ENCODE measurements around the gene PLXNB2. TPM values are rescaled to one million over a fixed set of nuclear protein-coding genes. Genes with fewer than 3 reads are reported as not detected.
"Not testable (repeated sequence)": the region's sequence is repeated elsewhere in the genome, so short reads cannot be mapped to it uniquely, and the experiment has no call there.

Gene PLXNB2
- total RNA-seq, 2 experiments from 2014 or later, result 10.7 to 11.1 TPM

GRCh38 chr22:50339945-50340879 is 32.8 kb upstream of the PLXNB2 start:
- H3K4me1 Mint-ChIP-seq, result peaks cover 11% of the 10 kb centered on the region
- POLR2A ChIA-PET, result no interaction called here

GRCh38 chr22:50338860-50339462 is 31.5 kb upstream of the PLXNB2 start:
- Mint-ChIP-seq H3K9me3 (no peaks in the 10 kb centered on the region), H3K27ac (no peak overlapping the region)
- POLR2A ChIA-PET, result no interaction called here

More at GRCh38 chr22:50339945-50340879, 32.8 kb upstream of the PLXNB2 start:
- DNase-seq, result no peak
- H3K4me3 Mint-ChIP-seq, result no peak overlapping the region
- H3K36me3 Mint-ChIP-seq (ENCODE audit: low read depth), result no peaks in the 10 kb centered on the region
- H3K27me3 Mint-ChIP-seq, result no peaks in the 10 kb centered on the region
- H3K27ac Mint-ChIP-seq, result no peak overlapping the region
- CTCF ChIA-PET, result interaction anchor here (0.6 to 2.6 kb wide), 8 partner anchors 11 to 269 kb away, joined by 3 to 17 read pairs (median 6); partner anchors contain the start of genes DENND6B, HDAC10 and SCO2
- no peaks in the 10 kb centered on the region for H3K9me3 Mint-ChIP-seq

DNA sequence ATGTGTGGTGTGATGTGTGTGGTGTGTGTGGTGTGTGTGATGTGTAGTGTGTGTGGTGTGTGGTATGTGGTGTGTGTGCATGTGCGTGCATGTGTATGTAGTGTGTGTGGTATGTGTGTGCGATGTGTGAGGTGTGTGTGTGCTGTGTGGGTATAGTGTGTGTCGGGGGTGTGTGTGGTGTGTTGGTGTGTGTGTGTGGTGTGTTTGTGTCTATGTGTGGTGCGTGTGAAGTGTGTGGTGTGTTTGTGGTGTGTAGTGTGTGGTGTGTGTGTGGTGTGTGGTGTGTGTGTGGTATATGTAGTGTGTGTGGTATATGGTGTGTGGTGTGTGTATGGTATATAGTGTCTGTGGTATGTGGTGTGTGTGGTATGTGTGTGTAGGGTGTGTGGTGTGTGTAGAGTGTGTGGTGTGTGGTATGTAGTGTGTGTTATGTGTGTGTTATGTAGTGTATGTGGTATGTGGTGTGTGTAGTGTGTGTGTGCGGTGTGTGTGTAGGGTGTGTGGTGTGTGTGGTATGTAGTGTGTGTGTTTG is 30.7 kb upstream of the PLXNB2 start:
- Mint-ChIP-seq H3K27me3 (no peaks in the 10 kb centered on the region), H3K4me1 (peaks cover 11% of the 10 kb centered on the region), H3K27ac (no peak overlapping the region), H3K36me3 (ENCODE audit: low read depth) (no peaks in the 10 kb centered on the region), H3K4me3 (no peak overlapping the region), H3K9me3 (no peaks in the 10 kb centered on the region)
- ChIA-PET POLR2A (no interaction called here), CTCF (no interaction called here)
- DNase-seq, result no peak

More at GRCh38 chr22:50338860-50339462, 31.5 kb upstream of the PLXNB2 start:
- no peaks in the 10 kb centered on the region for H3K27me3 Mint-ChIP-seq
- H3K36me3 Mint-ChIP-seq (ENCODE audit: low read depth), result no peaks in the 10 kb centered on the region
- H3K4me3 Mint-ChIP-seq, result no peak overlapping the region
- CTCF ChIA-PET, result no interaction called here
- no peak for DNase-seq
- H3K4me1 Mint-ChIP-seq, result peaks cover 11% of the 10 kb centered on the region

GRCh38 chr22:50337262-50338041 is 30.0 kb upstream of the PLXNB2 start:
- Mint-ChIP-seq H3K9me3 (no peaks in the 10 kb centered on the region), H3K27me3 (no peaks in the 10 kb centered on the region), H3K27ac (no peak overlapping the region), H3K4me1 (peaks cover 9% of the 10 kb centered on the region), H3K4me3 (no peak overlapping the region), H3K36me3 (ENCODE audit: low read depth) (no peaks in the 10 kb centered on the region)
- ChIA-PET POLR2A (no interaction called here), CTCF (no interaction called here)
- DNase-seq, result no peak

GRCh38 chr22:50334433-50334832 is 27.0 kb upstream of the PLXNB2 start:
- H3K4me3 Mint-ChIP-seq; H3K27me3 Mint-ChIP-seq; POLR2A ChIA-PET; H3K9me3 Mint-ChIP-seq; H3K36me3 Mint-ChIP-seq (ENCODE audit: low read depth); DNase-seq; H3K4me1 Mint-ChIP-seq; H3K27ac Mint-ChIP-seq: not testable (repeated sequence)
- CTCF ChIA-PET, result interaction anchor here (0.6 to 2.3 kb wide), 4 partner anchors 15 to 146 kb away, joined by 3 to 12 read pairs (median 3); no protein-coding TSS in a partner anchor

GRCh38 chr22:50329236-50329635 is 21.8 kb upstream of the PLXNB2 start:
- Mint-ChIP-seq H3K36me3 (ENCODE audit: low read depth) (no peaks in the 10 kb centered on the region), H3K9me3 (no peaks in the 10 kb centered on the region), H3K27me3 (peaks cover 24% of the 10 kb centered on the region), H3K4me3 (no peak overlapping the region), H3K27ac (no peak overlapping the region), H3K4me1 (peaks cover 13% of the 10 kb centered on the region)
- DNase-seq, result no peak
- POLR2A ChIA-PET, result no interaction called here
- CTCF ChIA-PET, result interaction anchor here (0.7 to 8.6 kb wide), 5 partner anchors 11 to 53 kb away, joined by 3 to 54 read pairs (median 3); no protein-coding TSS in a partner anchor

DNA sequence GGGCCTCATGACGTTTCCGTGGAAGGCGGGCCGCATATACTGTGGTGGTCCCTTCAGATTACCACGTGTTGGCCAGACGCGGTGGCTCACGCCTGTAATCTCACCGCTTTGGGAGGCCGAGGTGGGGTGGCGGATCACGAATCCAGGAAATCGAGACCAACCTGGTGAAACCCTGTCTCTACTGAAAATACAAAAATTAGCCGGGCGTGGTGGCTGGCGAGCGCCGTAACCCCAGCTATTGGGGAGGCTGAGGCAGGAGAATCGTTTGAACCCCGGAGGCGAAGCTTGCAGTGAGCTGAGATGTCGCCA is 20.2 kb upstream of the PLXNB2 start:
- peaks cover 13% of the 10 kb centered on the region for H3K4me1 Mint-ChIP-seq
- H3K4me3 Mint-ChIP-seq, result peak overlapping the region; percentile 73
- H3K36me3 Mint-ChIP-seq (ENCODE audit: low read depth), result no peaks in the 10 kb centered on the region
- ChIA-PET CTCF (interaction anchor here (0.5 to 8.6 kb wide), 8 partner anchors 12 to 198 kb away, joined by 3 to 54 read pairs (median 4); partner anchors contain the start of genes PLXNB2 and SCO2), POLR2A (no interaction called here)
- no peaks in the 10 kb centered on the region for H3K9me3 Mint-ChIP-seq
- peaks cover 24% of the 10 kb centered on the region for H3K27me3 Mint-ChIP-seq
- DNase-seq, result no peak
- H3K27ac Mint-ChIP-seq, result peak overlapping the region; percentile 88

DNA sequence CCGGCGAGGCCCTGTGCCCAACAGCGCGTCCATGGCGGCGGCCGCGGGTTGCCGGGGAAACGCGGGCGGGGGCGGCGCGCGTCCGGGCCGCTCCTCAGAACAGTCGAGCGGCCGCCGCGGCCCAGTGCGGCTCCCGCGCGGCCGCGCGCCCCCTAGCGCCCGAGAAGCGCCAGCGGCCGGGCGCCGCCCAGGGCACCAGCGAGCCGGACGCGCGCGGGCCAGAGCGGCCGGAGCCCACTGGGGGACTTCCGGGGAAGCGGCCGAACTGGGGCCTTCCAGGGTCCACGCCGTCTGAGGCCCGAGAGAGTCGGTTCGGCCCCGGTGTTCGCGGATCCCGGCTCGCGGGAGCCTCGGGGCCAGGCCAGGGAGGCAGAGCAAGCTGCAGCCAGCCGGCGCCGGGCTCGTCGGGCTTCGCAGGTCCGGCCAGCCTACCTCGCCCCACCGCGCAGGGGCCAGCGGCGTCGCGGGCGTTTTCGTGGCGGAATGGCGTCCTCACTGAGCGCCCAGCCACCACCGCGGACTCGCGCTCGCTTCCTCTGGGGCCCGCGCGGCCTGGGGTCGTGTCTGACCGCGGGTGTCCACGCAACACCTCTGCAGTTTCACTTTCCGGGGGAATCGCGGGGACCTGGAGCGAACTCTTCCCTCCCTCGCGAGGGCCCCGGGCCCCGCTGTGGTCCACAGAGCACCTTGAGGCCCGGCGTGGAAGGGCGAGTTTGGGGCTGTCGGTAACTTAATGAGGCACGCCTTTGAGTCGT is 19.7 kb upstream of the PLXNB2 start, which contains the start of gene DENND6B:
Gene DENND6B (minus strand): TSS at position 57 of the 755 bp plus-strand sequence. CDS start 24 bp downstream, at position 33.
- no peaks in the 10 kb centered on the region for H3K9me3 Mint-ChIP-seq
- no peaks in the 10 kb centered on the region for H3K36me3 Mint-ChIP-seq (ENCODE audit: low read depth)
- peak; percentile 72 for DNase-seq
- ChIA-PET POLR2A (no interaction called here), CTCF (interaction anchor here (0.5 to 8.6 kb wide), 9 partner anchors 10 to 199 kb away, joined by 3 to 54 read pairs (median 4); partner anchors contain the start of genes PLXNB2 and SCO2)
- peak within 1 kb of the TSS; percentile 73 for H3K4me3 Mint-ChIP-seq
- H3K27me3 Mint-ChIP-seq, result peaks cover 24% of the 10 kb centered on the region
- peak within 1 kb of the TSS; percentile 88 for H3K27ac Mint-ChIP-seq
- H3K4me1 Mint-ChIP-seq, result peaks cover 13% of the 10 kb centered on the region

GRCh38 chr22:50326225-50326955 is 18.9 kb upstream of the PLXNB2 start:
- no peaks in the 10 kb centered on the region for H3K9me3 Mint-ChIP-seq
- DNase-seq, result no peak
- CTCF ChIA-PET, result interaction anchor here (0.5 to 8.6 kb wide), 7 partner anchors 10 to 75 kb away, joined by 3 to 54 read pairs (median 4); partner anchors contain the start of gene HDAC10
- peaks cover 24% of the 10 kb centered on the region for H3K27me3 Mint-ChIP-seq
- H3K27ac Mint-ChIP-seq, result peak overlapping the region; percentile 20
- peak overlapping the region; percentile 68 for H3K4me3 Mint-ChIP-seq
- POLR2A ChIA-PET, result interaction anchor here (0.6 kb wide), 1 partner anchor 12 kb away, joined by 3 read pairs; no protein-coding TSS in a partner anchor
- no peaks in the 10 kb centered on the region for H3K36me3 Mint-ChIP-seq (ENCODE audit: low read depth)
- peaks cover 13% of the 10 kb centered on the region for H3K4me1 Mint-ChIP-seq

GRCh38 chr22:50325444-50326224 is 18.2 kb upstream of the PLXNB2 start:
- POLR2A ChIA-PET, result no interaction called here
- CTCF ChIA-PET, result interaction anchor here (0.5 to 8.6 kb wide), 8 partner anchors 9 to 74 kb away, joined by 3 to 54 read pairs (median 4); partner anchors contain the start of gene HDAC10
- Mint-ChIP-seq H3K9me3 (no peaks in the 10 kb centered on the region), H3K4me1 (peaks cover 13% of the 10 kb centered on the region), H3K36me3 (ENCODE audit: low read depth) (no peaks in the 10 kb centered on the region), H3K4me3 (peak overlapping the region; percentile 68), H3K27me3 (peaks cover 17% of the 10 kb centered on the region), H3K27ac (peak overlapping the region; percentile 20)
- no peak for DNase-seq

Measured in activated CD4-positive, alpha-beta T cell treated with anti-CD3 and anti-CD28 coated beads, Interleukin-2, amount 10 ng/mL, durations not matched to agents 7 days and 5 days (primary cell).